Effector memory CD8-positive, alpha-beta T cell (primary cell): ENCODE measurements around the gene NCOA4.
"Not testable (repeated sequence)": the region's sequence is repeated elsewhere in the genome, so short reads cannot be mapped to it uniquely, and the experiment has no call there.

ENCODE experiments used
- ATAC-seq: fragments of 150-1000 bp; cut with Tn5 transposase; replicated peaks from 2 replicates; pipeline ENCODE4 v1.10.0; 2021; ENCODE audit warnings: mild to moderate bottlenecking, moderate library complexity
- DNase-seq, 3 experiments: peaks; one replicate each; pipeline ENCODE4 v3.0.0; 2021
- H3K27ac Mint-ChIP-seq, 2 donors: one replicate each; pipeline ENCODE4 v1.8.0; 2022; ENCODE audit warnings: mild to moderate bottlenecking in 2 of 2, mixed read lengths in 2 of 2, moderate library complexity in 2 of 2
- H3K27me3 Mint-ChIP-seq, 2 donors: one replicate each; pipeline ENCODE4 v1.8.0; 2022; ENCODE audit warnings: mixed read lengths in 2 of 2
- H3K36me3 Mint-ChIP-seq: one replicate; pipeline ENCODE4 v1.8.0; 2022; ENCODE audit warnings: mild to moderate bottlenecking, moderate library complexity, mixed read lengths; ENCODE audit not compliant: insufficient read depth
- H3K4me1 Mint-ChIP-seq, 2 donors: one replicate each; pipeline ENCODE4 v1.8.0; 2022; ENCODE audit warnings: low read depth in 2 of 2, mixed read lengths in 2 of 2
- H3K4me3 Mint-ChIP-seq, 2 donors: one replicate each; pipeline ENCODE4 v1.8.0; 2022; ENCODE audit warnings: mild to moderate bottlenecking in 2 of 2, mixed read lengths in 2 of 2, moderate library complexity in 2 of 2
- H3K9me3 Mint-ChIP-seq, 2 donors: one replicate each; pipeline ENCODE4 v1.8.0; 2022; ENCODE audit warnings: mixed read lengths in 2 of 2

Gene NCOA4

GRCh38 chr10:46004963-46005362 lies 25.5 kb downstream of the NCOA4 start:
- ATAC-seq, result no peak
- Mint-ChIP-seq H3K36me3 (peaks cover 87% of the 10 kb centered on the region), H3K27me3 (no peaks in the 10 kb centered on the region), H3K4me3 (no peak overlapping the region), H3K9me3 (no peaks in the 10 kb centered on the region), H3K4me1 (no peaks in the 10 kb centered on the region), H3K27ac (no peak overlapping the region)
- DNase-seq, result no peak

GRCh38 chr10:46002916-46003693 lies 27.3 kb downstream of the NCOA4 start:
- no peaks in the 10 kb centered on the region for H3K4me1 Mint-ChIP-seq
- peak overlapping the region in 1 of 2 donors; percentile 80 for H3K27ac Mint-ChIP-seq
- DNase-seq, result no peak
- H3K27me3 Mint-ChIP-seq, result no peaks in the 10 kb centered on the region
- H3K9me3 Mint-ChIP-seq, result no peaks in the 10 kb centered on the region
- no peak for ATAC-seq
- H3K36me3 Mint-ChIP-seq, result peaks cover 85% of the 10 kb centered on the region
- no peak overlapping the region for H3K4me3 Mint-ChIP-seq

GRCh38 chr10:46002189-46002687 lies 28.2 kb downstream of the NCOA4 start:
- not testable (repeated sequence) for DNase-seq, H3K27me3 Mint-ChIP-seq, H3K9me3 Mint-ChIP-seq, ATAC-seq, H3K4me1 Mint-ChIP-seq, H3K4me3 Mint-ChIP-seq
- Mint-ChIP-seq H3K27ac (peak overlapping the region in 1 of 2 donors; percentile 35), H3K36me3 (peaks cover 82% of the 10 kb centered on the region)

- H3K4me1 Mint-ChIP-seq, result no peaks in the 10 kb centered on the region
- H3K27me3 Mint-ChIP-seq, result no peaks in the 10 kb centered on the region
- DNase-seq, result no peak
- H3K36me3 Mint-ChIP-seq, result peaks cover 74% of the 10 kb centered on the region
- no peak overlapping the region for H3K4me3 Mint-ChIP-seq
- ATAC-seq, result no peak
- no peak overlapping the region for H3K27ac Mint-ChIP-seq
- H3K9me3 Mint-ChIP-seq, result no peaks in the 10 kb centered on the region
These were observed 29.2 kb downstream of the NCOA4 start for GRCh38 chr10:46001187-46001756.

GRCh38 chr10:46000538-46000937 lies 29.9 kb downstream of the NCOA4 start:
- Mint-ChIP-seq H3K4me1 (no peaks in the 10 kb centered on the region), H3K9me3 (no peaks in the 10 kb centered on the region), H3K27ac (peak overlapping the region in 1 of 2 donors; percentile 65), H3K4me3 (no peak overlapping the region), H3K36me3 (peaks cover 68% of the 10 kb centered on the region), H3K27me3 (no peaks in the 10 kb centered on the region)
- no peak for ATAC-seq
- DNase-seq, result no peak

- not testable (repeated sequence) for H3K9me3 Mint-ChIP-seq, DNase-seq, H3K4me1 Mint-ChIP-seq, H3K4me3 Mint-ChIP-seq, H3K27me3 Mint-ChIP-seq, ATAC-seq
- Mint-ChIP-seq H3K27ac (peak overlapping the region in 1 of 2 donors; percentile 65), H3K36me3 (peaks cover 63% of the 10 kb centered on the region)
These were observed 30.5 kb downstream of the NCOA4 start for GRCh38 chr10:45999955-46000354.

GRCh38 chr10:45997994-45998763 lies 32.2 kb downstream of the NCOA4 start:
- no peak for DNase-seq
- H3K27me3 Mint-ChIP-seq, result no peaks in the 10 kb centered on the region
- H3K9me3 Mint-ChIP-seq, result no peaks in the 10 kb centered on the region
- ATAC-seq, result no peak
- no peak overlapping the region for H3K4me3 Mint-ChIP-seq
- no peak overlapping the region for H3K27ac Mint-ChIP-seq
- no peaks in the 10 kb centered on the region for H3K4me1 Mint-ChIP-seq
- peaks cover 54% of the 10 kb centered on the region for H3K36me3 Mint-ChIP-seq

- Mint-ChIP-seq H3K27ac (peak overlapping the region in 1 of 2 donors; percentile 13), H3K9me3 (no peaks in the 10 kb centered on the region), H3K4me1 (no peaks in the 10 kb centered on the region), H3K36me3 (peaks cover 53% of the 10 kb centered on the region), H3K27me3 (no peaks in the 10 kb centered on the region), H3K4me3 (no peak overlapping the region)
- DNase-seq (no peak), ATAC-seq (no peak)
These were observed 32.9 kb downstream of the NCOA4 start for GRCh38 chr10:45997557-45997956.

GRCh38 chr10:45985590-45985989 lies 44.8 kb downstream of the NCOA4 start:
- not testable (repeated sequence) for H3K27ac Mint-ChIP-seq, H3K4me3 Mint-ChIP-seq, H3K27me3 Mint-ChIP-seq, ATAC-seq, DNase-seq, H3K9me3 Mint-ChIP-seq, H3K4me1 Mint-ChIP-seq
- peaks cover 53% of the 10 kb centered on the region for H3K36me3 Mint-ChIP-seq

- not testable (repeated sequence) for H3K4me1 Mint-ChIP-seq, H3K4me3 Mint-ChIP-seq, H3K27ac Mint-ChIP-seq, ATAC-seq, DNase-seq, H3K9me3 Mint-ChIP-seq, H3K27me3 Mint-ChIP-seq
- H3K36me3 Mint-ChIP-seq, result peaks cover 51% of the 10 kb centered on the region
These were observed 46.0 kb downstream of the NCOA4 start for GRCh38 chr10:45984473-45984872.

- not testable (repeated sequence) for H3K4me1 Mint-ChIP-seq, H3K4me3 Mint-ChIP-seq, H3K9me3 Mint-ChIP-seq, H3K27me3 Mint-ChIP-seq
- H3K36me3 Mint-ChIP-seq, result peaks cover 52% of the 10 kb centered on the region
- DNase-seq, result peak; percentile 17 to 37 (median 24)
- peak overlapping the region; percentile 28 to 32 for H3K27ac Mint-ChIP-seq
- peak; percentile 81 for ATAC-seq
These were observed 46.8 kb downstream of the NCOA4 start for GRCh38 chr10:45983538-45984186.

GRCh38 chr10:45981367-45981766 lies 49.1 kb downstream of the NCOA4 start:
- H3K27me3 Mint-ChIP-seq, H3K4me1 Mint-ChIP-seq, H3K27ac Mint-ChIP-seq, ATAC-seq, H3K4me3 Mint-ChIP-seq, H3K9me3 Mint-ChIP-seq, DNase-seq: not testable (repeated sequence)
- peaks cover 54% of the 10 kb centered on the region for H3K36me3 Mint-ChIP-seq

- H3K27me3 Mint-ChIP-seq, H3K9me3 Mint-ChIP-seq, H3K4me3 Mint-ChIP-seq, DNase-seq, ATAC-seq, H3K27ac Mint-ChIP-seq: not testable (repeated sequence)
- Mint-ChIP-seq H3K36me3 (peaks cover 41% of the 10 kb centered on the region), H3K4me1 (peaks cover 8 to 15% of the 10 kb centered on the region in 2 donors)
These were observed 51.9 kb downstream of the NCOA4 start for GRCh38 chr10:45978554-45978953.
